Liver (tissue), 9 donors: ENCODE results near the gene CSMD2. TPM values are rescaled to one million over a fixed set of nuclear protein-coding genes. Genes with fewer than 3 reads are reported as not detected.

ENCODE experiments used
- DNase-seq: peaks from one replicate; pipeline ENCODE4 v3.0.0-alpha.2; 2017; ENCODE audit warnings: low spot score
- H3K27ac ChIP-seq, 2 donors: one replicate each; pipeline ENCODE4 v1.7.0; 2013; ENCODE audit warnings: inconsistent platforms in 2 of 2, low read length in 2 of 2, control low read depth in 1 of 2, low read depth in 1 of 2, mild to moderate bottlenecking in 1 of 2
- H3K27me3 ChIP-seq, 4 donors: one replicate each; pipeline versions ENCODE4 v1.6.1 to v1.7.0; 2013; ENCODE audit warnings: low read length in 3 of 4, inconsistent platforms in 1 of 4, mild to moderate bottlenecking in 1 of 4, moderate library complexity in 1 of 4; ENCODE audit not compliant: control insufficient read depth in 4 of 4, insufficient read depth in 4 of 4
- H3K36me3 ChIP-seq, 4 donors: one replicate each; pipeline versions ENCODE4 v1.6.1 to v1.7.0; 2013; ENCODE audit warnings: low read length in 3 of 4, mild to moderate bottlenecking in 3 of 4, low read depth in 1 of 4, moderate library complexity in 1 of 4; ENCODE audit not compliant: control insufficient read depth in 4 of 4, insufficient read depth in 3 of 4
- H3K4me1 ChIP-seq, 4 donors: one replicate each; pipeline versions ENCODE4 v1.6.1 to v1.7.0; 2013; ENCODE audit warnings: low read length in 3 of 4, mild to moderate bottlenecking in 3 of 4, moderate library complexity in 1 of 4; ENCODE audit not compliant: control insufficient read depth in 4 of 4, insufficient read depth in 4 of 4
- H3K4me3 ChIP-seq, 3 donors: one replicate each; pipeline versions ENCODE4 v1.6.1 to v1.7.0; 2013; ENCODE audit warnings: low read length in 3 of 3, control low read depth in 1 of 3, low read depth in 1 of 3, mild to moderate bottlenecking in 1 of 3
- H3K9ac ChIP-seq, 2 donors: one replicate each; pipeline ENCODE4 v1.7.0; 2013; ENCODE audit warnings: low read length in 2 of 2, mild to moderate bottlenecking in 2 of 2, moderate library complexity in 2 of 2, control low read depth in 1 of 2, low read depth in 1 of 2
- H3K9me3 ChIP-seq, 4 donors: one replicate each; pipeline versions ENCODE4 v1.6.1 to v1.7.0; 2013; ENCODE audit warnings: low read length in 3 of 4; ENCODE audit not compliant: control insufficient read depth in 4 of 4
- EGR1 ChIP-seq, 2 donors: IDR thresholded peaks; 2 replicates each; pipeline ENCODE4 v1.6.1; 2016 to 2018; ENCODE audit warnings: antibody characterized with exemption in 2 of 2, low read depth in 2 of 2
- FOXA1 ChIP-seq: IDR thresholded peaks from 2 replicates; pipeline ENCODE4 v1.6.1; 2016; ENCODE audit warnings: antibody characterized with exemption
- FOXA2 ChIP-seq: IDR thresholded peaks from 2 replicates; pipeline ENCODE4 v1.6.1; 2016; ENCODE audit warnings: antibody characterized with exemption
- GABPA ChIP-seq, 2 donors: IDR thresholded peaks in 1 of 2; conservative IDR thresholded peaks in 1 of 2; 2 replicates each; pipeline ENCODE4 v1.6.1; 2016; ENCODE audit warnings: antibody characterized with exemption in 2 of 2, mild to moderate bottlenecking in 1 of 2, moderate library complexity in 1 of 2
- HNF4A ChIP-seq, 2 donors: conservative IDR thresholded peaks; 2 replicates each; pipeline ENCODE4 v1.6.1; 2016; ENCODE audit warnings: antibody characterized with exemption in 2 of 2, mild to moderate bottlenecking in 2 of 2
- HNF4G ChIP-seq: IDR thresholded peaks from 2 replicates; pipeline ENCODE4 v1.6.1; 2016; ENCODE audit warnings: antibody characterized with exemption
- JUND ChIP-seq, 2 donors: IDR thresholded peaks; 2 replicates each; pipeline ENCODE4 v1.6.1; 2016; ENCODE audit warnings: antibody characterized with exemption in 2 of 2
- MAX ChIP-seq: IDR thresholded peaks from 2 replicates; pipeline ENCODE4 v1.6.1; 2016; ENCODE audit warnings: antibody characterized with exemption
- NR2F2 ChIP-seq: IDR thresholded peaks from 2 replicates; pipeline ENCODE4 v1.6.1; 2016; ENCODE audit warnings: antibody characterized with exemption
- RXRA ChIP-seq, 2 donors: IDR thresholded peaks; 2 replicates each; pipeline ENCODE4 v1.6.1; 2017 to 2018; ENCODE audit warnings: antibody characterized with exemption in 2 of 2, mild to moderate bottlenecking in 1 of 2
- SP1 ChIP-seq: IDR thresholded peaks from 2 replicates; pipeline ENCODE4 v1.6.1; 2018; ENCODE audit warnings: antibody characterized with exemption, mild to moderate bottlenecking
- TAF1 ChIP-seq: conservative IDR thresholded peaks from 2 replicates; pipeline ENCODE4 v1.6.1; 2016; ENCODE audit warnings: antibody characterized with exemption, mild to moderate bottlenecking
- ZBTB33 ChIP-seq: IDR thresholded peaks from 2 replicates; pipeline ENCODE4 v1.6.1; 2016; ENCODE audit warnings: antibody characterized with exemption
- WGBS: extraction: QIAGEN DNeasy Blood & Tissue Kit; methylation state at CpG from one replicate; pipeline ENCODE4 v1.1.7; 2013; 5-methylcytosine and 5-hydroxymethylcytosine counted together
- polyA plus RNA-seq, 2 donors: library from polyadenylated mRNA; stranded (reverse) in 1 of 2; unstranded in 1 of 2; fragments of 200-250 nt in 1 of 2; fragments of >200 nt in 1 of 2; fragmentation: Nextera tagmentation in 1 of 2; extraction: Ambion mirVana in 1 of 2; gene quantifications; one replicate each; pipeline versions ENCODE4 v1.2.1 to v1.2.3, GENCODE V29; 2013 to 2015
- total RNA-seq, 2 donors: library from RNA; depleted of rRNA; stranded (reverse); fragments of >200 nt; gene quantifications; one replicate each; pipeline ENCODE4 v1.2.3, GENCODE V29; 2014
- TF ChIP-seq, protein P1 (sequence below): IDR thresholded peaks from 2 replicates; pipeline ENCODE4 v1.6.1; 2016; ENCODE audit warnings: antibody characterized with exemption
- TF ChIP-seq, protein P2 (sequence below): IDR thresholded peaks from 2 replicates; pipeline ENCODE4 v1.6.1; 2016; ENCODE audit warnings: antibody characterized with exemption, mild to moderate bottlenecking
- TF ChIP-seq, protein P3 (sequence below): fragments of 150-350 bp; IDR thresholded peaks from 2 replicates; pipeline ENCODE4 v1.5.1; 2017; ENCODE audit warnings: improper control_type of control experiment, low read depth, low read length; ENCODE audit not compliant: missing input control
- donor health status: healthy.
- donor health status: healthy.
- donor health status: healthy.
- donor health status: healthy.
- donor health status: healthy.

The CSMD2 gene
- total and polyA plus RNA-seq, 4 donors: 0.08 to 0.09 TPM; not detected in 2

- TF ChIP-seq, protein P1, sequence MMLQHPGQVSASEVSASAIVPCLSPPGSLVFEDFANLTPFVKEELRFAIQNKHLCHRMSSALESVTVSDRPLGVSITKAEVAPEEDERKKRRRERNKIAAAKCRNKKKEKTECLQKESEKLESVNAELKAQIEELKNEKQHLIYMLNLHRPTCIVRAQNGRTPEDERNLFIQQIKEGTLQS: no peak
- no peak for TF ChIP-seq HNF4G
- TF ChIP-seq FOXA1: no peak
- TF ChIP-seq, protein P2, sequence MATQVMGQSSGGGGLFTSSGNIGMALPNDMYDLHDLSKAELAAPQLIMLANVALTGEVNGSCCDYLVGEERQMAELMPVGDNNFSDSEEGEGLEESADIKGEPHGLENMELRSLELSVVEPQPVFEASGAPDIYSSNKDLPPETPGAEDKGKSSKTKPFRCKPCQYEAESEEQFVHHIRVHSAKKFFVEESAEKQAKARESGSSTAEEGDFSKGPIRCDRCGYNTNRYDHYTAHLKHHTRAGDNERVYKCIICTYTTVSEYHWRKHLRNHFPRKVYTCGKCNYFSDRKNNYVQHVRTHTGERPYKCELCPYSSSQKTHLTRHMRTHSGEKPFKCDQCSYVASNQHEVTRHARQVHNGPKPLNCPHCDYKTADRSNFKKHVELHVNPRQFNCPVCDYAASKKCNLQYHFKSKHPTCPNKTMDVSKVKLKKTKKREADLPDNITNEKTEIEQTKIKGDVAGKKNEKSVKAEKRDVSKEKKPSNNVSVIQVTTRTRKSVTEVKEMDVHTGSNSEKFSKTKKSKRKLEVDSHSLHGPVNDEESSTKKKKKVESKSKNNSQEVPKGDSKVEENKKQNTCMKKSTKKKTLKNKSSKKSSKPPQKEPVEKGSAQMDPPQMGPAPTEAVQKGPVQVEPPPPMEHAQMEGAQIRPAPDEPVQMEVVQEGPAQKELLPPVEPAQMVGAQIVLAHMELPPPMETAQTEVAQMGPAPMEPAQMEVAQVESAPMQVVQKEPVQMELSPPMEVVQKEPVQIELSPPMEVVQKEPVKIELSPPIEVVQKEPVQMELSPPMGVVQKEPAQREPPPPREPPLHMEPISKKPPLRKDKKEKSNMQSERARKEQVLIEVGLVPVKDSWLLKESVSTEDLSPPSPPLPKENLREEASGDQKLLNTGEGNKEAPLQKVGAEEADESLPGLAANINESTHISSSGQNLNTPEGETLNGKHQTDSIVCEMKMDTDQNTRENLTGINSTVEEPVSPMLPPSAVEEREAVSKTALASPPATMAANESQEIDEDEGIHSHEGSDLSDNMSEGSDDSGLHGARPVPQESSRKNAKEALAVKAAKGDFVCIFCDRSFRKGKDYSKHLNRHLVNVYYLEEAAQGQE: no peak
- TF ChIP-seq MAX: no peak
- no peak for TF ChIP-seq ZBTB33
- no peak for TF ChIP-seq SP1
- TF ChIP-seq JUND (IDR thresholded peaks at IDR 0.05): no peak
- no peak for TF ChIP-seq RXRA (IDR thresholded peaks at IDR 0.05)
- no peak for TF ChIP-seq NR2F2
- TF ChIP-seq, protein P3, sequence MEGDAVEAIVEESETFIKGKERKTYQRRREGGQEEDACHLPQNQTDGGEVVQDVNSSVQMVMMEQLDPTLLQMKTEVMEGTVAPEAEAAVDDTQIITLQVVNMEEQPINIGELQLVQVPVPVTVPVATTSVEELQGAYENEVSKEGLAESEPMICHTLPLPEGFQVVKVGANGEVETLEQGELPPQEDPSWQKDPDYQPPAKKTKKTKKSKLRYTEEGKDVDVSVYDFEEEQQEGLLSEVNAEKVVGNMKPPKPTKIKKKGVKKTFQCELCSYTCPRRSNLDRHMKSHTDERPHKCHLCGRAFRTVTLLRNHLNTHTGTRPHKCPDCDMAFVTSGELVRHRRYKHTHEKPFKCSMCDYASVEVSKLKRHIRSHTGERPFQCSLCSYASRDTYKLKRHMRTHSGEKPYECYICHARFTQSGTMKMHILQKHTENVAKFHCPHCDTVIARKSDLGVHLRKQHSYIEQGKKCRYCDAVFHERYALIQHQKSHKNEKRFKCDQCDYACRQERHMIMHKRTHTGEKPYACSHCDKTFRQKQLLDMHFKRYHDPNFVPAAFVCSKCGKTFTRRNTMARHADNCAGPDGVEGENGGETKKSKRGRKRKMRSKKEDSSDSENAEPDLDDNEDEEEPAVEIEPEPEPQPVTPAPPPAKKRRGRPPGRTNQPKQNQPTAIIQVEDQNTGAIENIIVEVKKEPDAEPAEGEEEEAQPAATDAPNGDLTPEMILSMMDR: no peak
- no peak for TF ChIP-seq EGR1 (IDR thresholded peaks at IDR 0.05; ENCODE audit: low read depth in 2 of 2)
- TF ChIP-seq TAF1: no peak
- no peak for TF ChIP-seq GABPA (IDR thresholded peaks at IDR 0.05 in 1 of 2, conservative IDR thresholded peaks at IDR 0.05 in 1 of 2)
- no peak for TF ChIP-seq FOXA2
- TF ChIP-seq HNF4A (conservative IDR thresholded peaks at IDR 0.05): no peak
- Histone ChIP-seq H3K27me3 (peaks cover 2 to 20% (median 13%) of the 10 kb centered on the region in 4 donors), H3K27ac (no peak overlapping the region), H3K9me3 (no peaks in the 10 kb centered on the region), H3K4me1 (peaks cover 15 to 31% (median 17%) of the 10 kb centered on the region in 4 donors), H3K9ac (no peak overlapping the region), H3K4me3 (no peak overlapping the region), H3K36me3 (no peaks in the 10 kb centered on the region)
- DNase-seq: no peak
- WGBS: 30% methylated on average over 13 of the region's 13 CpGs
These were observed 2.4 kb upstream of the CSMD2 start for GRCh38 chr1:34167389-34167788.
